ENCODE results near the gene WRAP53.

WRAP53 gene

DNA sequence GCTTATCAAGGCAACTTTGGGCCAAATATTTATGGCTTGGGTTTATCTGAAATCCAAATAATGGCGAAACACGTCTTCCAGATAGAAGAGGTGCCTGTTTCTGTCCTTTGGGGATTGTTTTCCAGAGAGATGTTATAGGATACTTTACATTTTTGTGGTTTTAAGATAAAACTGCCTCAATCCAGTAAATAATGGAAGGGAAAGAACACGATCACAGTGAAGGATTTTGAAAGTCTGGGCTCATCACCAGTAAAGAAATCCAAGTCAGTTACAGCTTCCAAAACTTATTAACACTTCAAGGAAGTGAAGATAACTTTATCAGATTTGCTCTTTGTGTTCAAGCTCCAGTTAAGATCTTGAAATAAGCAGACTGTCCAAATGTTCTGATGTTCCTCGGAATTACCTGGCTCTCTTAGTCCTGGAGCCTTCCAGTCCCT is 59.4 kb downstream of the WRAP53 start:
- no peak for DNase-seq

DNA sequence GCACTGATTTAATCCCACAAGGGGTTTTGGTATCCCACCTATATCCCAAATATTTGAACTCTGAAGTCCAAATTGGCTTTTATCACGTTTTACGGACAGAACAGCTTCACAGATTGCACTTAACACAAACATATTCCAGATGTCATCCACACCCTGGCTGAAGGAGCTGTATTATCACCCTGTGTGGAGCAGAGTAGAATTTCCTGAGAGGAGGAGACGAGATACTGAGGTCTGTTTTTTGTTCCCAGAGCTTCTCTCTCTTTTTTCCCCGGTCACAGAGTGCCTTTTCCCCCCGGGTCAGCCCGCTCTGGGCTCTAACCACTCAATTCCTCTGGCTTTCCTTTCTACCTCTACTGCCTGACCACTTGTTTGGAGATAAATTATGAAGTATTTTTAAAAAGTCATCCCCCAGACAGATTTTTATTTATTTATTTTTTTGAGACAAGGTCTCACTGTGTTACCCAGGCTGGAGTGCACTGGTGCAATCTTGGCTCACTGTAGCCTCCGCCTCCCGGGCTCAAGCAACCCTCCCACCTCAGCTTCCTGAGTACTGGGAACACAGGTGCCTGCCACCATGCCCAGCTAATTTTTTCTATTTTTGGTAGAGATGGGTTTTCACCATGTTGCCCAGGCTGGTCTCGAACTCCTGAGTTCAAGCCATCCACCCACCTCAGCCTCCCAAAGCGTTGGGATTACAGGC is 59.9 kb downstream of the WRAP53 start:
- DNase-seq = no peak

DNA sequence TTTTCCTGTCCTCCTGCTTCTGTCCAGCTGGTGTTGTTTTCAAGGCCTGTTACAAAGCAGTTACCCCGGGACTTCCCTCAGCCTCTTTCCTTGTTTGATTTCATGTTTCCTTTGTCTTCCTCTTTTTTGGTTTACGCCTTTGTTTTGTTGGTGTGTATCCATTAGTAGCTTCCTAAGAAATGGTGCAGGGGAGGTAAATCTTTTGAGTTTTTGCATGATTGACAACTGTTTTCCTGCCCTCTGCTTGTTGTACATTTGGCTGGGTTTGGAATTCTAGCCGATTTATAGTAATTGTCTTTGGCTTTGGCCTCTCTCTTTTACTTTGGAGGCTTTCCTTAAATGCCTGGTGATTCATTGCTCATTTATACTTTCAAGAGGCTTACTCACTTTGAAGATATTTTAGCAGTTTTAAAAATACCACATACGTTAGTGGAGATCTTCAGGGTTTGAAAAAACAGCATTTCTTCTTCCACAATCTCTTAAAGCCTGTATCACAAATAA is 62.1 kb downstream of the WRAP53 start:
- DNase-seq = no peak
